Type B pancreatic cell (in vitro differentiated cells): ENCODE measurements around the gene ATP13A2. TPM values are rescaled to one million over a fixed set of nuclear protein-coding genes. Genes with fewer than 3 reads are reported as not detected.

Experiments
- DNase-seq: peaks from one replicate; pipeline ENCODE4 v3.0.0; 2021; ENCODE audit warnings: mixed read lengths; ENCODE audit not compliant: unreplicated experiment; ENCODE audit errors: extremely low spot score
- H3K27ac Mint-ChIP-seq: 2 replicates; pipeline ENCODE4 v1.8.0; 2021; ENCODE audit warnings: mild to moderate bottlenecking, mixed read lengths
- H3K27me3 Mint-ChIP-seq: 2 replicates; pipeline ENCODE4 v1.8.0; 2021; ENCODE audit warnings: mixed read lengths
- H3K36me3 Mint-ChIP-seq: 2 replicates; pipeline ENCODE4 v1.8.0; 2021; ENCODE audit warnings: mixed read lengths
- H3K4me1 Mint-ChIP-seq: one replicate; pipeline ENCODE4 v1.8.0; 2021; ENCODE audit warnings: mixed read lengths; ENCODE audit not compliant: unreplicated experiment
- H3K4me3 Mint-ChIP-seq: 2 replicates; pipeline ENCODE4 v1.8.0; 2021; ENCODE audit warnings: mild to moderate bottlenecking, mixed read lengths
- H3K9me3 Mint-ChIP-seq: 2 replicates; pipeline ENCODE4 v1.8.0; 2021; ENCODE audit warnings: mixed read lengths
- total RNA-seq: library from RNA; stranded (reverse); gene quantifications from 2 replicates; pipeline ENCODE4 v1.2.1, GENCODE V29; 2021; ENCODE audit warnings: low replicate concordance
- TF ChIP-seq, protein P1 (sequence below): fragments of 200-600 bp; sonication (generic); conservative IDR thresholded peaks from 2 replicates; pipeline ENCODE4 v1.5.0; 2021; ENCODE audit warnings: antibody characterized with exemption, mild to moderate bottlenecking

The ATP13A2 gene
- total RNA-seq, 1 donor from 2014 or later = 66.4 TPM

DNA sequence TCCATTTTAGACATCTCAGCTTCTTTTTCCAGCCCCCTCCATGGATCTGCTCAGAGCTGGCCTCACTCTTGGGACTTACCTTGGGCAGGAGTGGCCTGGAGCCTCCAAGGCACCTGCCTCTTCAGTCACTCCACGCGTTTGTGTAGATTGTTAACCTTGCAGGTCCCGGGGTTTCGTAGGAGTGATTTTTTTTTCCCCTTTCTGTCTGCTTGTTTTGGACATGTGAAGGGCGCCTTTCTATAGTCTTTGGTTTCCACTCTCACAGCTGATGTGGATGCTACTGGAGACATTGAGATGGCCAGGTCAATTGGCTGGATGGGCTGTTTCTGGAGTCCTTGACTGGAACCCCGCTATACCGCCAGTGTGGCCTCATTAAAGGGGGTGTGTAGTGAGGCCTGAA lies 44.1 kb upstream of the ATP13A2 start:
- H3K27ac Mint-ChIP-seq = no peak overlapping the region
- peak overlapping the region; percentile 67 for H3K4me3 Mint-ChIP-seq
- H3K9me3 Mint-ChIP-seq = no peaks in the 10 kb centered on the region
- no peaks in the 10 kb centered on the region for H3K27me3 Mint-ChIP-seq
- H3K36me3 Mint-ChIP-seq = peaks cover 7% of the 10 kb centered on the region
- H3K4me1 Mint-ChIP-seq = peaks cover 42% of the 10 kb centered on the region
- DNase-seq = no peak
- TF ChIP-seq, protein P1, sequence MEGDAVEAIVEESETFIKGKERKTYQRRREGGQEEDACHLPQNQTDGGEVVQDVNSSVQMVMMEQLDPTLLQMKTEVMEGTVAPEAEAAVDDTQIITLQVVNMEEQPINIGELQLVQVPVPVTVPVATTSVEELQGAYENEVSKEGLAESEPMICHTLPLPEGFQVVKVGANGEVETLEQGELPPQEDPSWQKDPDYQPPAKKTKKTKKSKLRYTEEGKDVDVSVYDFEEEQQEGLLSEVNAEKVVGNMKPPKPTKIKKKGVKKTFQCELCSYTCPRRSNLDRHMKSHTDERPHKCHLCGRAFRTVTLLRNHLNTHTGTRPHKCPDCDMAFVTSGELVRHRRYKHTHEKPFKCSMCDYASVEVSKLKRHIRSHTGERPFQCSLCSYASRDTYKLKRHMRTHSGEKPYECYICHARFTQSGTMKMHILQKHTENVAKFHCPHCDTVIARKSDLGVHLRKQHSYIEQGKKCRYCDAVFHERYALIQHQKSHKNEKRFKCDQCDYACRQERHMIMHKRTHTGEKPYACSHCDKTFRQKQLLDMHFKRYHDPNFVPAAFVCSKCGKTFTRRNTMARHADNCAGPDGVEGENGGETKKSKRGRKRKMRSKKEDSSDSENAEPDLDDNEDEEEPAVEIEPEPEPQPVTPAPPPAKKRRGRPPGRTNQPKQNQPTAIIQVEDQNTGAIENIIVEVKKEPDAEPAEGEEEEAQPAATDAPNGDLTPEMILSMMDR = no peak

DNA sequence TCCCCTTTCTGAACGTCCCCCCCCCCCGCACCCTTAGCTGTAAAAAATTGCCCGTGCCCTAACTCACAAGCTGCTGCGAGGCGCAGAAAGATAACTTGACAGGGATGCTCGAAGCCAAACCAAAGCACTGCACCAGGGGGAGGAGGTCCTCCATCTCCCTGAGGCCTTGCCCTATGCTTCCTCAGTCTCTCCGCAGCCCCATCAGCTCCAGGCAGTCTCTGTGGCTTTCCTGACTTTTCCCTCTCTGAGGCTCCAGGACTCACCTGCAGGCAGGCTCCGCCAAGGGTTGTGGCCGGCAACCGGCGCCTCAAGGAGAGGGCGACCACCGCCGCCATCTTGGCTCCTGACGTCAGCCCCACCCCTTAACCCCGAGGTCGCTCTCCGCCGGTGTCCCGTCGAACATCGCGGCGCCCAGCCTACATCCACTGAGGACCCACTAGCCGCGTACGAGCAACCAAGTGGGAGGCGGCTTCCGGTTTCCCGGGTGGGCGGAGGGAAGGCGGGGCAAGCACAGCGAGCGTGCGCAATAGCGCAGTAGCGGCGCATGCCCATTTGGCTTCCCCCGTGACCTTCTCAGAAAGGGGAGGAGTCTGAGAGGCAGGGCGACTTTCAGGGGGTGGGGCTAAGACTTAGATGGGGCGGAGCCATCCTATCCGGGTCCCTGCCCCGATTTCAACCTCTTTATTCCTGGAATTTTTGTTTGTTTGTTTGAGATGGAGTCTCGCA lies 42.1 kb upstream of the ATP13A2 start, which contains the start of gene SDHB:
TSS of gene SDHB (minus strand) at position 348 of the 726 bp plus-strand sequence. CDS start at position 335, 13 bp downstream.
- no peaks in the 10 kb centered on the region for H3K9me3 Mint-ChIP-seq
- H3K36me3 Mint-ChIP-seq = peaks cover 7% of the 10 kb centered on the region
- DNase-seq = peak; percentile 99
- no peaks in the 10 kb centered on the region for H3K27me3 Mint-ChIP-seq
- H3K4me3 Mint-ChIP-seq = peak within 1 kb of the TSS; percentile 99
- peak within 1 kb of the TSS; percentile 96 for H3K27ac Mint-ChIP-seq
- TF ChIP-seq, protein P1 = no peak
- H3K4me1 Mint-ChIP-seq = peaks cover 28% of the 10 kb centered on the region

DNA sequence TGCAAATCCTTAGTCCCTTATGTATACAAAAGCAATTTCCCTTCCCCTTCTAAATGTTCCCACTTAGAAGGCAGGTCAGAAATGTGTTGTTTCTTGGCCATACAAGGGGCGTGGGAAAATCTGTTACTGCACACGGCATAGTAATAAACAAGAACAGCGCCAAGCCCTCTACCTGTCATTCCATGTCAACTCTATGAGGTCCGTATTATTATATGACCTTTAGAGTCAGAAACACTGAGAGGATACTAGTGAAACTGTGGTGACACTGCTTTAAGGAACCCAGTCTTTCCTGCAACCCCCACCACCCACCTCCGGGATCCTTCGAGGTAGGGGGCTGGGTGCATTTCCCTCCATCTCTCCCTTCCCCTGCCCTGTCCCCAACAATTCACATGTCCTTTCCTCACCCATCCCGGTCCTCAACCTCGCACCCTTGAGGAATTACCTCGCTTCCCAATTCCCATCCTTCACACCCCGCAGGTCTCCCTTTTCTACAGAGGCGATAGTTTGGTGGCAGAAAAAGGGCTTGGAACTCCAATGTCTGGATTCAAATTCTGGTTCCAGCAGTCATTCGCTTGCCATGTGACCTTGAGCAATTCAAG lies 41.5 kb upstream of the ATP13A2 start:
- peaks cover 28% of the 10 kb centered on the region for H3K4me1 Mint-ChIP-seq
- no peak for DNase-seq
- TF ChIP-seq, protein P1 = no peak
- peak overlapping the region; percentile 96 for H3K27ac Mint-ChIP-seq
- H3K27me3 Mint-ChIP-seq = no peaks in the 10 kb centered on the region
- peak overlapping the region; percentile 99 for H3K4me3 Mint-ChIP-seq
- H3K36me3 Mint-ChIP-seq = peaks cover 7% of the 10 kb centered on the region
- H3K9me3 Mint-ChIP-seq = no peaks in the 10 kb centered on the region

DNA sequence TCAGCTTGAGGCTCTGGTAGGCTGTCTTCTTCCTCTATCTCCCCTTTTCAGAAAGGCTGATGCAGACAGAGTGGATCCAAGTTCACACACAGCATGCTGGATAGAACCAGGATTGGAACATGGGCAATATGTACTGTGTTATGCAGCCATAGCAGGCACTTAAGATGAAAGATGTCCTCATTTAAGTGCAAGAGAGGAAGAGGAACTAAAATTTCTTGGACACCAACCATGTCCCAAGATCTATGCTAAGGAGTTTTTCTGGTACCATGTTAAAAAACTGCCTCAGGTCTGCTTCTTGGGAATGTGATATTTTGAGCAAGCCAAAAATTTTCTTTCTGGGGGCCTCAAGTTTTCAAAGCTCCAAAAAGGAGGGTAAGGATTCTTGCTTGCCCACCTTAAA lies 40.9 kb upstream of the ATP13A2 start:
- Mint-ChIP-seq H3K4me3 (peak overlapping the region; percentile 99), H3K36me3 (peaks cover 7% of the 10 kb centered on the region), H3K4me1 (peaks cover 28% of the 10 kb centered on the region), H3K27me3 (no peaks in the 10 kb centered on the region), H3K9me3 (no peaks in the 10 kb centered on the region), H3K27ac (peak overlapping the region; percentile 96)
- DNase-seq = no peak
- TF ChIP-seq, protein P1 = no peak

DNA sequence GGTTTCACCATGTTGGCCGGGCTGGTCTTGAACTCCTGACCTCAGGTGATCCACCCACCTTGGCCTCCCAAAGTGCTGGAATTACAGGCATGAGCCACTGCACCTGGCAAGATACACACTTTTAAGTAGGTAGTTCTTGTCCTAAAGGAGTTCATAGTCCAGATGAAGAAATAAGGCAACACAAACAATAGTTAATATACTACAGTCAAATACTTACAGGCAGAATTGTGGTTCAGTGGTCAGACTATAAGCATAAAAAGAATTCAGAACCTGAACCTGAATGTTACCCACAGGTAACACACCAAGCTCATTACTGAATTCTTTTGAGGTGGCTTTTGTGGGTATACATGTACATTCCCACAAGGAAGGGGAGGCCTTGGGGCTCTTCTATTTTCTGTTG lies 40.3 kb upstream of the ATP13A2 start:
- no peak for DNase-seq
- TF ChIP-seq, protein P1 = no peak
- no peaks in the 10 kb centered on the region for H3K9me3 Mint-ChIP-seq
- H3K4me1 Mint-ChIP-seq = peaks cover 28% of the 10 kb centered on the region
- H3K27me3 Mint-ChIP-seq = no peaks in the 10 kb centered on the region
- peak overlapping the region; percentile 99 for H3K4me3 Mint-ChIP-seq
- peaks cover 7% of the 10 kb centered on the region for H3K36me3 Mint-ChIP-seq
- peak overlapping the region; percentile 96 for H3K27ac Mint-ChIP-seq
